Testis (tissue), 2 donors: Measurements from ENCODE around the gene IRGQ.

Source experiments
- CTCF ChIP-seq, 3 experiments: fragments of 450-650 bp in 2 of 3; fragments of 200-600 bp in 1 of 3; sonication (generic) in 1 of 3; IDR thresholded peaks; one replicate each; pipeline ENCODE4 v1.5.1; 2016 to 2019; ENCODE audit warnings: antibody characterized with exemption in 3 of 3, mild to moderate bottlenecking in 2 of 3, moderate library complexity in 1 of 3
- POLR2A ChIP-seq: fragments of 450-650 bp; IDR thresholded peaks from one replicate; pipeline ENCODE4 v1.6.1; 2017; ENCODE audit warnings: antibody characterized with exemption, mild to moderate bottlenecking, moderate library complexity

- TF ChIP-seq CTCF (IDR thresholded peaks at IDR 0.05) (no peak), POLR2A (no peak)
These were observed 47.4 kb upstream of the IRGQ start for GRCh38 chr19:43643326-43643725.
